ENCODE results near the gene FANCM. TPM values are rescaled to one million over a fixed set of nuclear protein-coding genes. Genes with fewer than 3 reads are reported as not detected.

Gene FANCM
- polyA plus RNA-seq, 1 donor (not counting 4 experiments of a cell fraction or from before 2014, with no cell fraction given): 6.0 TPM

DNA sequence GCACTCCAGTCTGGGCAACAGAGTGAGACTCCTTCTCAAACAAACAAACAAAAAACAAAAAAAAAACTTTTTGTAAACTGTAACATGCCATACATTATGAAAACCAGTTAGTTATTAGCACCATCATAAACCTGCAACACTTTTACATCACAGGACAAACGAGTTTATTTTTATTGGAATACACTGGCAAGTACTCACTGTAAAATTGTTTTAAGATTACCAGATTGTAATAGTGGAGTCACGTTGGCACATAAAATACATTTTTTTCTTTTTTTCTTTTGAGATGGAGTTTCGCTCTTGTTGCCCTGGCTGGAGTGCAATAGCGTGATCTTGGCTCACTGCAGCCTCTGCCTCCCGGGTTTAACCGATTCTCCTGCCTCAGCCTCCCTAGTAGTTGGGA, 17.1 kb upstream of the FANCM start:
- FAIRE-seq (no peak), DNase-seq (ENCODE audit: low read depth, low spot score) (no peak)
- Histone ChIP-seq H3K36me3 (ENCODE audit: control insufficient read depth in 2 of 2, extremely low read depth in 1 of 2, insufficient read depth in 2 of 2, low read length in 2 of 2) (peaks cover 19 to 23% of the 10 kb centered on the region in 2 experiments), H3K27me3 (ENCODE audit: control insufficient read depth, extremely low read depth, insufficient read depth, low read length) (no peaks in the 10 kb centered on the region), H3K79me2 (ENCODE audit: control insufficient read depth, insufficient read depth, low read length) (no peaks in the 10 kb centered on the region), H3K9me1 (ENCODE audit: control insufficient read depth, extremely low read depth, insufficient read depth, low read length) (no peaks in the 10 kb centered on the region), H3K4me2 (ENCODE audit: control insufficient read depth, extremely low read depth, insufficient read depth, low read depth, low read length) (no peak overlapping the region), H4K20me1 (ENCODE audit: control insufficient read depth, extremely low read depth, insufficient read depth, low read length) (no peaks in the 10 kb centered on the region), H3K27ac (ENCODE audit: control insufficient read depth, insufficient read depth, low read length) (no peak overlapping the region), H3K4me1 (ENCODE audit: control insufficient read depth, extremely low read depth, insufficient read depth, low read length) (peaks cover 4% of the 10 kb centered on the region), H3K9me3 (ENCODE audit: control insufficient read depth, low read depth, low read length) (no peaks in the 10 kb centered on the region), H3K4me3 (ENCODE audit: control insufficient read depth in 2 of 3, extremely low read depth in 1 of 3, insufficient read depth in 2 of 3, low read depth in 1 of 3, low read length in 3 of 3) (no peak overlapping the region), H3K9ac (ENCODE audit: control insufficient read depth, extremely low read depth, insufficient read depth, low read length) (no peak overlapping the region), H2AFZ (ENCODE audit: control insufficient read depth, low read length) (no peak overlapping the region)
- TF ChIP-seq, protein P1, sequence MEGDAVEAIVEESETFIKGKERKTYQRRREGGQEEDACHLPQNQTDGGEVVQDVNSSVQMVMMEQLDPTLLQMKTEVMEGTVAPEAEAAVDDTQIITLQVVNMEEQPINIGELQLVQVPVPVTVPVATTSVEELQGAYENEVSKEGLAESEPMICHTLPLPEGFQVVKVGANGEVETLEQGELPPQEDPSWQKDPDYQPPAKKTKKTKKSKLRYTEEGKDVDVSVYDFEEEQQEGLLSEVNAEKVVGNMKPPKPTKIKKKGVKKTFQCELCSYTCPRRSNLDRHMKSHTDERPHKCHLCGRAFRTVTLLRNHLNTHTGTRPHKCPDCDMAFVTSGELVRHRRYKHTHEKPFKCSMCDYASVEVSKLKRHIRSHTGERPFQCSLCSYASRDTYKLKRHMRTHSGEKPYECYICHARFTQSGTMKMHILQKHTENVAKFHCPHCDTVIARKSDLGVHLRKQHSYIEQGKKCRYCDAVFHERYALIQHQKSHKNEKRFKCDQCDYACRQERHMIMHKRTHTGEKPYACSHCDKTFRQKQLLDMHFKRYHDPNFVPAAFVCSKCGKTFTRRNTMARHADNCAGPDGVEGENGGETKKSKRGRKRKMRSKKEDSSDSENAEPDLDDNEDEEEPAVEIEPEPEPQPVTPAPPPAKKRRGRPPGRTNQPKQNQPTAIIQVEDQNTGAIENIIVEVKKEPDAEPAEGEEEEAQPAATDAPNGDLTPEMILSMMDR (optimal IDR thresholded peaks at IDR 0.05 in 1 of 3, IDR thresholded peaks at IDR 0.05 in 1 of 3, conservative IDR thresholded peaks at IDR 0.05 in 1 of 3; ENCODE audit: extremely low read depth in 1 of 3, insufficient read depth in 2 of 3, low read length in 3 of 3): no peak
- no peak for TF ChIP-seq EZH2 (IDR thresholded peaks at IDR 0.05; ENCODE audit: low read length)
- dilution Hi-C loops (cut with MboI; ENCODE audit: extremely low pct_ligation_motif_present, low sequenced_read_pairs): no loop called here

DNA sequence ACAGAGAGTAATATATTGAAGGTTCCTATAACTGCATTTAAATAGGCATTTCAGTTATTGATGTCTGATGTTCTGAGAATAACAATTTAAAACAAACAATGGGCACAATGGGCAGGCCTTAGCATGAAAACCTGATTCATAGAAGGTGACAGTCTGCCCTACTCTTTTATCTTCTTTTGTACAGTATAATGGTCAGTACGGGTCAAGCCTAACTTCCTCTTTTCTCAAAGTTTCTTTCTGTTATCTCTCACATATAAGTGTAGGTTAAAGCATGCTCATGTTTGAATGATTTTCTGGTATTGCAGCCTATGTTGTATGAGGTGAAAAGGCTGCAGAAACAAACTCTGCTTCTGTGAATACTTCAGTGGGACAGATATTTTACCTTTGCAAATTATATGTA, 15.6 kb upstream of the FANCM start:
- no peak for FAIRE-seq
- peaks cover 4% of the 10 kb centered on the region for H3K4me1 ChIP-seq (ENCODE audit: control insufficient read depth, extremely low read depth, insufficient read depth, low read length)
- no peaks in the 10 kb centered on the region for H3K79me2 ChIP-seq (ENCODE audit: control insufficient read depth, insufficient read depth, low read length)
- no peak overlapping the region for H3K4me2 ChIP-seq (ENCODE audit: control insufficient read depth, extremely low read depth, insufficient read depth, low read depth, low read length)
- dilution Hi-C loops (cut with MboI; ENCODE audit: extremely low pct_ligation_motif_present, low sequenced_read_pairs): no loop called here
- H3K36me3 ChIP-seq (ENCODE audit: control insufficient read depth in 2 of 2, extremely low read depth in 1 of 2, insufficient read depth in 2 of 2, low read length in 2 of 2): peaks cover 20 to 21% of the 10 kb centered on the region in 2 experiments
- H3K9me3 ChIP-seq (ENCODE audit: control insufficient read depth, low read depth, low read length): no peaks in the 10 kb centered on the region
- no peak for DNase-seq (ENCODE audit: low read depth, low spot score)
- H3K27me3 ChIP-seq (ENCODE audit: control insufficient read depth, extremely low read depth, insufficient read depth, low read length): no peaks in the 10 kb centered on the region
- H3K9ac ChIP-seq (ENCODE audit: control insufficient read depth, extremely low read depth, insufficient read depth, low read length): no peak overlapping the region
- TF ChIP-seq EZH2 (IDR thresholded peaks at IDR 0.05; ENCODE audit: low read length): no peak
- TF ChIP-seq, protein P1 (optimal IDR thresholded peaks at IDR 0.05 in 1 of 3, IDR thresholded peaks at IDR 0.05 in 1 of 3, conservative IDR thresholded peaks at IDR 0.05 in 1 of 3; ENCODE audit: extremely low read depth in 1 of 3, insufficient read depth in 2 of 3, low read length in 3 of 3): no peak
- H3K9me1 ChIP-seq (ENCODE audit: control insufficient read depth, extremely low read depth, insufficient read depth, low read length): no peaks in the 10 kb centered on the region
- H3K4me3 ChIP-seq (ENCODE audit: control insufficient read depth in 2 of 3, extremely low read depth in 1 of 3, insufficient read depth in 2 of 3, low read depth in 1 of 3, low read length in 3 of 3): no peak overlapping the region
- H2AFZ ChIP-seq (ENCODE audit: control insufficient read depth, low read length): no peak overlapping the region
- no peaks in the 10 kb centered on the region for H4K20me1 ChIP-seq (ENCODE audit: control insufficient read depth, extremely low read depth, insufficient read depth, low read length)
- no peak overlapping the region for H3K27ac ChIP-seq (ENCODE audit: control insufficient read depth, insufficient read depth, low read length)

All from keratinocyte (primary cell).